Mesodermal cell (in vitro differentiated cells): ENCODE measurements around the gene GNAQ.

Source experiments
- H3K27ac ChIP-seq: 2 replicates; pipeline ENCODE4 v1.7.0; 2013; ENCODE audit warnings: mild to moderate bottlenecking, low read depth, low read length, moderate library complexity; ENCODE audit not compliant: severe bottlenecking
- H3K36me3 ChIP-seq: 2 replicates; pipeline ENCODE4 v1.7.1; 2013; ENCODE audit warnings: mild to moderate bottlenecking, low read length, moderate library complexity; ENCODE audit not compliant: control insufficient read depth, insufficient read depth
- H3K4me1 ChIP-seq: one replicate; pipeline ENCODE4 v1.7.1; 2013; ENCODE audit warnings: mild to moderate bottlenecking, low read length; ENCODE audit not compliant: insufficient read depth, control insufficient read depth, poor library complexity, severe bottlenecking
- H3K4me3 ChIP-seq: 2 replicates; pipeline ENCODE4 v1.7.0; 2013; ENCODE audit warnings: low read length, control low read depth, mild to moderate bottlenecking; ENCODE audit not compliant: insufficient read depth, poor library complexity, severe bottlenecking; ENCODE audit errors: extremely low read depth
- H3K9me3 ChIP-seq: 2 replicates; pipeline ENCODE4 v1.7.1; 2013; ENCODE audit warnings: mild to moderate bottlenecking, low read length, moderate library complexity; ENCODE audit not compliant: control insufficient read depth
- WGBS, 2 experiments: methylation state at CpG; one replicate each; pipeline ENCODE4 v1.1.5; 2013; ENCODE audit warnings: missing lambda C conversion rate in 2 of 2; ENCODE audit not compliant: insufficient coverage in 2 of 2; 5-methylcytosine and 5-hydroxymethylcytosine counted together

Gene GNAQ

DNA sequence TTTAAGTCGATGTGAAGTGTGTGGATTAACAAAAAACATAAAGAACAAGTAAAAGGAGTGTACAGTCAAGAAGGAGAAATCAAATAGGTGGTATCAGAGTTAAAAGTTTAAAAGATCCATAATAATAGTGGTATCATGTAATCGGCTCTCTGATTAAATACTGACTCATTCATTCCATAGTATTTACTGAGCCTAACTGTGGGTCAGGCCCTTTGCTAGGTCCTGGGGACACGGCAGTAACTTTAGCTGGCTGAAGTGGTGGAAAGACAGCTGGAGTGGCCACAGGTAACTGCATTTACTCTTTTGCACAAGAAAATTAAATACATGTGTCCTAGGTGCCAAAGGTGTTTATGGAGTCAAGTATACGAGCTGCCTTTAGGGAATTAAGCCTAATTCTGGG is 124.0 kb downstream of the GNAQ start:
- WGBS, 2 experiments = 53 to 100% methylated on average over 1 to 3 of the region's 4 CpGs
- no peak overlapping the region for H3K27ac ChIP-seq
- no peaks in the 10 kb centered on the region for H3K9me3 ChIP-seq
- peaks cover 12% of the 10 kb centered on the region for H3K36me3 ChIP-seq
- H3K4me1 ChIP-seq = no peaks in the 10 kb centered on the region
- no peak overlapping the region for H3K4me3 ChIP-seq

- no peak overlapping the region for H3K4me3 ChIP-seq
- no peaks in the 10 kb centered on the region for H3K9me3 ChIP-seq
- WGBS, 2 experiments = no CpG with 5 or more reads among the region's 1 CpG
- H3K27ac ChIP-seq = no peak overlapping the region
- no peaks in the 10 kb centered on the region for H3K4me1 ChIP-seq
- peaks cover 13% of the 10 kb centered on the region for H3K36me3 ChIP-seq
These were observed 124.6 kb downstream of the GNAQ start for GRCh38 chr9:77906991-77907390.

DNA sequence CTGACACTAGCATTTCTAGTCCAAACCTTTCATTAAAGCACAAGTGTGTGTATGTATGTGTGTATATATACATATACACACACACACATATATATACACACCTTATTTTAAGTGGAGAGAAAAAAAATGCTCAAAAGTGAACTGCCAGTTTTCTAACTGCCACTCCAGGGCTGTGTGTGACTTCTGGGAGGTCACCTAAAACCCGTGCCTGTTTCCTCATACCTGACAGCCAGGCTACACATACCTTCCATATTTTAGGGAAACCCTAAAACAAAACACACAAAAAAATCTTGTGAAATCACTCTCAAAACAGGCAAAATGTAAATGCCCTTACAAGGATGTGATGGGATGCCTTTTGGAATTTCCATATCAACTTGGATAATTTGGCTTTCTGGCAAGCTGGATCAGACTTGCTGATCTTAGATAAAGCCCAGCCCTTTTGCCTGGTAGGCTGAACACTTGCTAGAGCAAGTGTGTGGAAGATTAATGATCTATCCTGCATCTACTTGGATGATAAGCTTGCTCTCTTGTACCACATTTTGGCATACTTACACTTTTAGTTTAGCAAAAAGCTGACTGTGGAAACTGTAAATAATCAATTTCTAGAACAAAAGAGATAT is 127.8 kb downstream of the GNAQ start:
- WGBS, 2 experiments = 83 to 100% methylated on average over 1 of the region's 1 CpG
- Histone ChIP-seq H3K4me1 (no peaks in the 10 kb centered on the region), H3K9me3 (no peaks in the 10 kb centered on the region), H3K27ac (peak overlapping the region; percentile 36), H3K4me3 (no peak overlapping the region), H3K36me3 (peaks cover 20% of the 10 kb centered on the region)

- H3K4me1 ChIP-seq = no peaks in the 10 kb centered on the region
- peaks cover 17% of the 10 kb centered on the region for H3K36me3 ChIP-seq
- H3K27ac ChIP-seq = no peak overlapping the region
- 86 to 94% methylated on average over 2 of the region's 2 CpGs for WGBS, 2 experiments
- no peaks in the 10 kb centered on the region for H3K9me3 ChIP-seq
- H3K4me3 ChIP-seq = no peak overlapping the region
These were observed 129.8 kb downstream of the GNAQ start for GRCh38 chr9:77901771-77902170.

DNA sequence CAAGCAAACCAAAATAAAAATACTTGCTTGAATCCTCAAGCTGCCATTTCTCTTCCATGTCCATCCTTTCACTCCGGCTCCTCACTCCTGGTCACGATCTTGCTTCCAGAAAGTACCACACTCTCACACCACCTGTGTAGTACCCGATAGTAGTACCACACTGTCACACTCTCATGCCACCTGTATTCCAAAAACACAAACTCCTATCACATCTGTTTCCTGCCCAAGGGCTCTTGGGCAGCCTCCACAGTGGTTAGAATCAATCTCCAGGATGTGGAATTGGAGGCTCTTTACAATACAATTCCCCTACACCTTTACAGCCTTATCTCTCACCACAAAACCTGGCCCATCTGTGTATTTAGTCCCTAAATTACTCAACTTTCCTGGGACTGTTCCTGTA is 130.6 kb downstream of the GNAQ start:
- 94 to 100% methylated on average over 1 to 3 of the region's 3 CpGs for WGBS, 2 experiments
- no peaks in the 10 kb centered on the region for H3K9me3 ChIP-seq
- no peak overlapping the region for H3K27ac ChIP-seq
- H3K36me3 ChIP-seq = peaks cover 17% of the 10 kb centered on the region
- H3K4me1 ChIP-seq = no peaks in the 10 kb centered on the region
- H3K4me3 ChIP-seq = no peak overlapping the region

DNA sequence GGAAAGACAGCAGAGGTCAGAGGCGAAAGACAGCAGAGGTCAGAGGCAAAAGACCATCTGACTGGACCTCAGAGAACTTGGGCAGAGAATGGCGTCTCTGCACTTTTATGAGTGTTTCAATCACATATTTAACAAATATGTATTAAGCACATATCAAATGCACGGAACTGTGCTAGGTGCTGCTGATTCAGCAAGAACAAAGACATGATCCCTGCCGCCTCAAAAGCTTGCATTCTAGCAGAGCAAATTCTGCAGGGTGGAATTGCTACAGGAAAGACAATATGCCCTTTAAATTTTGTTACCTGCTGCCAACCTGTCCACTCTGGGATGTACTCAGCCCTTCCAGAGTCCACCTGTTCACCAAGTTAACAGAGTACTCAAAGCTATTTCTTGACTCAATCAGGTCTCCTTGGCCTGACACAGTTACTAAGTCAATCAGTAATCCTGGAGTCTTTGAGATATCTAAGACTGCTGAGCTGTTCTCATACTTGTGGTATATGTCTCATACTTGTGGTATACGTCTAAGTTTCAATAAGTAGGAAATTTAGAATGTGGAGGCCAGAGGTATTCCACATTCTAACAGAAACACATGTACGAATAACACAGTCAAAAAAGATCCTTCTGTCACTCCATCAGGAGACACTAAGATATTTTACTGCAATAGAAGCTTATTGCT is 131.8 kb downstream of the GNAQ start:
- Histone ChIP-seq H3K36me3 (peaks cover 26% of the 10 kb centered on the region), H3K4me1 (no peaks in the 10 kb centered on the region), H3K9me3 (no peaks in the 10 kb centered on the region), H3K4me3 (no peak overlapping the region), H3K27ac (no peak overlapping the region)
- 94 to 100% methylated on average over 1 to 2 of the region's 6 CpGs for WGBS, 2 experiments

- H3K27ac ChIP-seq = no peak overlapping the region
- peaks cover 26% of the 10 kb centered on the region for H3K36me3 ChIP-seq
- no CpG with 5 or more reads among the region's 3 CpGs for WGBS, 2 experiments
- no peaks in the 10 kb centered on the region for H3K4me1 ChIP-seq
- H3K4me3 ChIP-seq = no peak overlapping the region
- no peaks in the 10 kb centered on the region for H3K9me3 ChIP-seq
These were observed 132.7 kb downstream of the GNAQ start for GRCh38 chr9:77898864-77899263.

GRCh38 chr9:77896938-77897667 is 134.5 kb downstream of the GNAQ start:
- Histone ChIP-seq H3K36me3 (peaks cover 19% of the 10 kb centered on the region), H3K27ac (no peak overlapping the region), H3K9me3 (no peaks in the 10 kb centered on the region), H3K4me3 (no peak overlapping the region), H3K4me1 (no peaks in the 10 kb centered on the region)
- 89% methylated on average over 7 to 8 of the region's 8 CpGs for WGBS, 2 experiments

DNA sequence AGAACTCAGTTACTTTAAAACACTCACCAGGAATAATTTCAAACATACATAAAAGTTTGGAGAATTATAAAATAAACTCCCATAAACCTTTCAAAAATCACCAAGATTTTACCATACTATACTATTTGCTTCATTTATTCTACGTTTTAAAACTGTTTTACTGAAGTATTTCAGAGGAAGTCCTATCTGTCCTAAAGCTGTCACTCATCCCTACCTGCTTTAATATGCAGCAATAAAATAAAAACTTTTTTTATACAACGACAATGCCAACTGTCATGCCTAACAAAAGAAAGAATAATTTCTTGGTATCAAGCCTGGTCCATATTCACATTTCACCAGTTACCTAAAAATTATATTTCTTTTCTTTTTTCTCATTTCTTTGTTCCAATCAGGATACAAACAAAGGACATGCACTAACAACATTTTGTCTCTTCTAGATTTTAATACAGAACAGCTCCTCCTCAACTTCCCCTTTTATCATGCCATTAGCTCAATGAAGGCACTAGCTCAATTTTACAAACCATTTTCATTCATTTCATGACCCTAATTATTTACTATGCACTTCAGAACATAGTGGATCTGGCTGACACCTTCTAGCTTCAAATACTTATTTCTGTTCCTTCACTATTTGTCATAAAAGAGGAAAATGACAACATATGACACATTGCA is 135.2 kb downstream of the GNAQ start:
- WGBS, 2 experiments = 90 to 97% methylated on average over 2 of the region's 2 CpGs
- no peaks in the 10 kb centered on the region for H3K4me1 ChIP-seq
- H3K4me3 ChIP-seq = no peak overlapping the region
- no peaks in the 10 kb centered on the region for H3K9me3 ChIP-seq
- no peak overlapping the region for H3K27ac ChIP-seq
- H3K36me3 ChIP-seq = peaks cover 15% of the 10 kb centered on the region

- Histone ChIP-seq H3K36me3 (peaks cover 15% of the 10 kb centered on the region), H3K9me3 (no peaks in the 10 kb centered on the region), H3K4me3 (no peak overlapping the region), H3K27ac (no peak overlapping the region), H3K4me1 (no peaks in the 10 kb centered on the region)
- WGBS, 2 experiments = no CpG with 5 or more reads among the region's 3 CpGs
These were observed 137.9 kb downstream of the GNAQ start for GRCh38 chr9:77893706-77894105.
